HepG2 (cell line): Measurements from ENCODE around the gene CATSPERD. TPM values are rescaled to one million over a fixed set of nuclear protein-coding genes. Genes with fewer than 3 reads are reported as not detected.
A peak's percentile ranks its signal among the peaks of the same experiment; 100 is the strongest.

ENCODE experiments used
- ATAC-seq: fragments of 200-7000 bp; cut with Tn5 transposase; 3 replicates; pipeline ENCODE4 v1.9.1; 2020; ENCODE audit warnings: mild to moderate bottlenecking, moderate library complexity
- BruUV-seq: library from RNA; stranded (reverse); fragments of 400-500 nt; replicated peaks from 2 replicates; lab custom pipeline; 2021; lab: Mats Ljungman, UMichigan
- CTCF ChIA-PET: fragments of 300-600 bp; formaldehyde crosslinking; extraction: SDS; loops from one replicate; lab custom pipeline; 2021; ENCODE audit warnings: low total read pairs, inconsistent platforms, low intra/inter-chr PET ratio; lab: Yijun Ruan, JAX
- POLR2A ChIA-PET: fragments of 350-600 bp; sonication (Branson Sonifier 250); formaldehyde crosslinking; loops from one replicate; lab custom pipeline; 2020; ENCODE audit warnings: antibody characterized with exemption, inconsistent platforms; lab: Yijun Ruan, JAX
- DNase-seq: peaks from one replicate; pipeline ENCODE4 v3.0.0-alpha.2; 2015; ENCODE audit warnings: low spot score
- FAIRE-seq: peaks from 3 replicates; lab custom pipeline; 2011; peaks lifted over from hg19 to GRCh38; lab: Jason Lieb, UNC
- H2AFZ ChIP-seq: one replicate; pipeline ENCODE4 v1.6.1; 2011; ENCODE audit warnings: low read length, inconsistent platforms
- H3K27ac ChIP-seq: fragments of 300-600 bp; 3 replicates; pipeline ENCODE4 v1.8.0; 2011; ENCODE audit warnings: mixed run types, mild to moderate bottlenecking, mixed read lengths, low read length, inconsistent platforms; ENCODE audit not compliant: insufficient read depth; ENCODE audit errors: extremely low read length
- H3K27me3 ChIP-seq, 2 experiments: fragments of 200-600 bp in 1 of 2; 2 replicates in 1 of 2; 3 replicates in 1 of 2; pipeline versions ENCODE4 v1.6.0 to v1.8.0; 2011; ENCODE audit warnings: low read length in 2 of 2, mild to moderate bottlenecking in 2 of 2, moderate library complexity in 2 of 2, inconsistent platforms in 1 of 2; ENCODE audit not compliant: insufficient read depth in 2 of 2, control insufficient read depth in 1 of 2
- H3K36me3 ChIP-seq, 2 experiments: fragments of 200-600 bp in 1 of 2; replicated peaks in 1 of 2; 2 replicates in 1 of 2; 3 replicates in 1 of 2; pipeline versions ENCODE4 v1.5.1 to v1.8.0; 2011; ENCODE audit warnings: low read length in 2 of 2, inconsistent platforms in 1 of 2; ENCODE audit not compliant: insufficient read depth in 2 of 2, control insufficient read depth in 1 of 2
- H3K4me1 ChIP-seq: 2 replicates; pipeline ENCODE4 v1.5.1; 2012; ENCODE audit warnings: low read length, inconsistent platforms; ENCODE audit not compliant: insufficient read depth
- H3K4me2 ChIP-seq: 2 replicates; pipeline ENCODE4 v1.6.0; 2011; ENCODE audit warnings: low read depth, low read length, inconsistent platforms
- H3K4me3 ChIP-seq, 3 experiments: fragments of 200-600 bp in 1 of 3; sonication (generic), shearing (Covaris generic) in 1 of 3; replicated peaks in 1 of 3; 2 replicates each; pipeline ENCODE4 v1.5.1; 2011 to 2016; ENCODE audit warnings: low read length in 3 of 3, inconsistent platforms in 2 of 3, low read depth in 2 of 3, mild to moderate bottlenecking in 2 of 3, control low read depth in 1 of 3, mixed read lengths in 1 of 3; ENCODE audit not compliant: insufficient read depth in 1 of 3
- H3K79me2 ChIP-seq: one replicate; pipeline ENCODE4 v1.6.1; 2011; ENCODE audit warnings: low read length, inconsistent platforms; ENCODE audit not compliant: insufficient read depth
- H3K9ac ChIP-seq: 2 replicates; pipeline ENCODE4 v1.6.0; 2011; ENCODE audit warnings: mild to moderate bottlenecking, low read depth, low read length, inconsistent platforms; ENCODE audit not compliant: insufficient read depth
- H3K9me3 ChIP-seq: 2 replicates; pipeline ENCODE4 v1.5.1; 2012; ENCODE audit warnings: mild to moderate bottlenecking, low read length
- H4K20me1 ChIP-seq: 2 replicates; pipeline ENCODE4 v1.6.0; 2011; ENCODE audit warnings: inconsistent platforms, mild to moderate bottlenecking, low read length, moderate library complexity; ENCODE audit not compliant: insufficient read depth
- HNRNPLL ChIP-seq: fragments of 200-400 bp; formaldehyde crosslinking; IDR thresholded peaks from 2 replicates; pipeline ENCODE4 v1.6.1; 2017; ENCODE audit warnings: mild to moderate bottlenecking, low read depth, low read length; ENCODE audit not compliant: poor library complexity, severe bottlenecking
- NFATC3 ChIP-seq: sonication (generic); formaldehyde crosslinking; IDR thresholded peaks from 2 replicates; pipeline ENCODE4 v1.5.1; 2020; ENCODE audit warnings: mild to moderate bottlenecking, missing genetic modification reagents
- POLR2A ChIP-seq, 2 experiments: IDR thresholded peaks; 2 replicates each; pipeline ENCODE4 v1.6.1; 2011; ENCODE audit warnings: low read depth in 2 of 2, low read length in 2 of 2, mild to moderate bottlenecking in 1 of 2, moderate library complexity in 1 of 2; ENCODE audit not compliant: insufficient read depth in 1 of 2
- ZBTB3 ChIP-seq: sonication (generic); formaldehyde crosslinking; IDR thresholded peaks from 2 replicates; pipeline ENCODE4 v1.4.0; 2020; ENCODE audit warnings: low read depth, mild to moderate bottlenecking, moderate library complexity, missing genetic modification reagents, borderline replicate concordance
- ZNF12 ChIP-seq: sonication (generic); formaldehyde crosslinking; IDR thresholded peaks from 2 replicates; pipeline ENCODE4 v1.5.0; 2020; ENCODE audit warnings: missing genetic modification reagents
- whole genome bisulfite sequencing: methylation state at CpG from one replicate; pipeline ENCODE4 v1.1.6; 2017; ENCODE audit warnings: low lambda C conversion rate; 5-methylcytosine and 5-hydroxymethylcytosine counted together
- in situ Hi-C: cut with HindIII; loops from 2 replicates; pipeline ENCODE4 v1.10.0; 2017; ENCODE audit warnings: low pct_unique_long_range_greater_than_20kb; ENCODE audit not compliant: extremely low pct_ligation_motif_present
- intact Hi-C: fragments of 100-400 bp; cut with micrococcal nuclease; formaldehyde crosslinking; loops from one replicate; pipeline ENCODE4 v1.10.0; 2022; ENCODE audit not compliant: unreplicated experiment
- polyA plus RNA-seq, 8 experiments: library from polyadenylated mRNA; depleted of rRNA in 3 of 8; stranded (reverse) in 7 of 8; unstranded in 1 of 8; fragments of >200 nt; fragmentation: Illumina TruSeq in 4 of 8; extraction: Trizol in 4 of 8; gene quantifications; 2 replicates each; pipeline versions ENCODE4 v1.2.1 to v1.2.3, GENCODE V29; 2011 to 2016; ENCODE audit warnings: low read depth in 4 of 8, missing spikeins in 1 of 8, mixed read lengths in 1 of 8; ENCODE audit not compliant: insufficient read depth in 1 of 8
- total RNA-seq, 5 experiments: library from RNA; depleted of rRNA; stranded (reverse); fragments of >200 nt; fragmentation: Illumina TruSeq; extraction: Trizol; gene quantifications; 2 replicates each; pipeline ENCODE4 v1.2.3, GENCODE V29; 2016; ENCODE audit warnings: low read depth in 1 of 5
- TF ChIP-seq, protein P1 (sequence below): sonication (generic); formaldehyde crosslinking; IDR thresholded peaks from 2 replicates; pipeline ENCODE4 v1.5.1; 2020; ENCODE audit warnings: mild to moderate bottlenecking, moderate library complexity, missing genetic modification reagents

The CATSPERD gene
- total and polyA plus RNA-seq, 2 of the 13 experiments (the other 11 are each of a cell fraction or from before 2014, with no cell fraction given) = 0.04 TPM; not detected in 1

DNA sequence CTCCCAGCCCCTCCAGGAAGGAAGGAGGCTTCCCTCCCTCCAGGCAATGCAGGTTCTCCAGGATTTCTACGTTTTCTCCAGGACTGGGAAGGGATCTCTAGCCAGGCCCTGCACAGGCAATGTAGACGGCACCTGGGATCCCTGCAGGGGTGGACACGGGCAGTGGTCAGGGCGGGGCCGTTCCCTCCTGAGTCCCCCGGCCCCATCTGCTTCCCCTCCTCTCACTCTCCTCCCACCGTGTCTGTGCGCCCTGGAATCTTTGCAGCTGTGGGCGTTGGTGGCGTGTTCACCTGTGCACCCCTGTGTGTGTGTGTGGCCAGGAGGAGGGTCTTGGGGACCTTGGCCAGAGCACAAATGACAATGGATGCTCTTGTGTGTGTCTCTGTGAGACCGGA lies 94.4 kb downstream of the CATSPERD start:
- Histone ChIP-seq H2AFZ (no peak overlapping the region), H3K79me2 (no peaks in the 10 kb centered on the region), H3K27ac (no peak overlapping the region), H3K4me2 (no peak overlapping the region), H3K27me3 (no peaks in the 10 kb centered on the region), H3K4me3 (no peak overlapping the region), H3K4me1 (no peaks in the 10 kb centered on the region; the same call in 1 of the 2 replicates), H3K9ac (no peak overlapping the region), H3K36me3 (no peaks in the 10 kb centered on the region), H4K20me1 (no peaks in the 10 kb centered on the region), H3K9me3 (no peaks in the 10 kb centered on the region)
- no TSS peak for BruUV-seq
- intact Hi-C loops (no loop called here), in situ Hi-C loops (no loop called here)
- peak in 1 of 2 experiments; percentile 27; a peak in 1 of 4 replicates for TF ChIP-seq POLR2A (IDR thresholded peaks at IDR 0.05; ENCODE audit: insufficient read depth in 1 of 2, low read depth in 2 of 2, low read length in 2 of 2)
- TF ChIP-seq ZBTB3 (CRISPR knock-in tag) = no peak
- TF ChIP-seq HNRNPLL = peak; percentile 26
- 81% methylated on average over 10 of the region's 11 CpGs for WGBS
- ATAC-seq (no peak), FAIRE-seq (no peak), DNase-seq (no peak)
- CTCF ChIA-PET = no interaction called here
- POLR2A ChIA-PET = no interaction called here

DNA sequence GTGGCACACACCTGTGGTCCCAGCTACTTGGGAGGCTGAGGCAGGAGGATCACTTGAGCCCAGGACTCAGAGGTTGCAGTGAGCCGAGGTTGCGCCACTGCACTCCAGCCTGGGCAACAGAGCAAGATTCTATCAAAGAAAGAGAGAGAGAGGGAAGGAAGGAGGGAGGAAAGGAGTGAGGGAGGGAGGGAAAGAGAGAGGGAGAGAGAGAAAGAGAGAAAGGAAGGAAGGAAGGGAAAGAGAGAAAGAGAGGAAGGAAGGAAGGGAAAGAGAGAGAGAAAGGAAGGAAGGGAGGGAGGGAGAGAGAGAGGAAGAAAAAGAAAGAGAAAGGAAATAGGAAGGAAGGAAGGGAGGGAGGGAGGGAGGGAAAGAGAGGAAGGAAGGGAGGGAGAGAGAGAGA lies 96.8 kb downstream of the CATSPERD start:
- Histone ChIP-seq H3K4me3 (no peak overlapping the region), H4K20me1 (peaks cover 2% of the 10 kb centered on the region; the same call in 1 of the 2 replicates), H2AFZ (no peak overlapping the region), H3K79me2 (no peaks in the 10 kb centered on the region), H3K27me3 (no peaks in the 10 kb centered on the region), H3K9me3 (no peaks in the 10 kb centered on the region), H3K4me1 (peaks cover 7% of the 10 kb centered on the region), H3K4me2 (no peak overlapping the region), H3K9ac (no peak overlapping the region), H3K27ac (no peak overlapping the region), H3K36me3 (no peaks in the 10 kb centered on the region)
- BruUV-seq = no TSS peak
- intact Hi-C loops = no loop called here
- 95% methylated on average over 2 of the region's 2 CpGs for WGBS
- FAIRE-seq = no peak
- CTCF ChIA-PET = no interaction called here
- no peak for TF ChIP-seq NFATC3
- TF ChIP-seq, protein P1, sequence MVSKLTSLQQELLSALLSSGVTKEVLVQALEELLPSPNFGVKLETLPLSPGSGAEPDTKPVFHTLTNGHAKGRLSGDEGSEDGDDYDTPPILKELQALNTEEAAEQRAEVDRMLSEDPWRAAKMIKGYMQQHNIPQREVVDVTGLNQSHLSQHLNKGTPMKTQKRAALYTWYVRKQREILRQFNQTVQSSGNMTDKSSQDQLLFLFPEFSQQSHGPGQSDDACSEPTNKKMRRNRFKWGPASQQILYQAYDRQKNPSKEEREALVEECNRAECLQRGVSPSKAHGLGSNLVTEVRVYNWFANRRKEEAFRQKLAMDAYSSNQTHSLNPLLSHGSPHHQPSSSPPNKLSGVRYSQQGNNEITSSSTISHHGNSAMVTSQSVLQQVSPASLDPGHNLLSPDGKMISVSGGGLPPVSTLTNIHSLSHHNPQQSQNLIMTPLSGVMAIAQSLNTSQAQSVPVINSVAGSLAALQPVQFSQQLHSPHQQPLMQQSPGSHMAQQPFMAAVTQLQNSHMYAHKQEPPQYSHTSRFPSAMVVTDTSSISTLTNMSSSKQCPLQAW (CRISPR knock-in tag) = no peak
- TF ChIP-seq ZNF12 (CRISPR knock-in tag) = no peak
- no peak for ATAC-seq
- in situ Hi-C loops = no loop called here
- POLR2A ChIA-PET = interaction anchor here (1.1 kb wide), 1 partner anchor 10 kb away, joined by 3 read pairs; no protein-coding TSS in a partner anchor
- DNase-seq = no peak
